ENCODE data around the gene TNFRSF12A. TPM values are rescaled to one million over a fixed set of nuclear protein-coding genes. Genes with fewer than 3 reads are reported as not detected.

The TNFRSF12A gene
- total RNA-seq, 1 experiment from 2014 or later, result 147 TPM

DNA sequence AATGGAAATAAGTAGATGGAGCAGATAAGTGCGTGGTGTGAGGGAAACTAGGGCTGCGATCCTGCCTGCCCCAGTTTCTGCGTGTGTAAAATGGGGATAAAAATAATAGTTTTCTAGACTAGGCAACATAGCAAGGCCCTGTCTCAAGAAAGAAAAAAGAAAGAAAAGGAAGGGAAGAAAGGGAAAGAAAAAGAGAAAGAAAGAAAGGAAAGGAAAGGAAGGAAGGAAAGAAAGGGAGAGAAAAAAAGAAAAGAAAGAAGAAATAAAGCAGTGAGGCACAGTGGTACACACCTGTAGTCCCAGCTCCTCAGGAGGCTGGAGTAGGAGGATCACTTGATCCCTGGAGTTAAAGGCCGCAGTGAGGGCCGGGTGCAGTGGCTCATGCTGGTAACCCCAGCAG is 37.8 kb upstream of the TNFRSF12A start:
- no peak overlapping the region for H2BK120ac ChIP-seq (ENCODE audit: low read depth, low read length, poor library complexity, severe bottlenecking)
- Mint-ChIP-seq H3K9me3 (no peaks in the 10 kb centered on the region), H3K36me3 (ENCODE audit: insufficient read depth in 1 of 3, low read depth in 3 of 3) (peaks cover 5 to 10% (median 7%) of the 10 kb centered on the region in 3 experiments; a peak in 6 of 7 replicates), H3K27me3 (ENCODE audit: low read depth) (peaks cover 6% of the 10 kb centered on the region), H3K4me1 (peaks cover 26 to 31% of the 10 kb centered on the region in 2 experiments), H3K4me3 (peak overlapping the region; percentile 87 to 90; a peak in 3 of 5 replicates), H3K27ac (peak overlapping the region in 2 of 3 experiments; percentile 90 to 99; a peak in 5 of 7 replicates)
- no peak overlapping the region for H4K8ac ChIP-seq (replicated peaks; ENCODE audit: insufficient read length, low read depth, low read length)
- no peak overlapping the region for H2BK15ac ChIP-seq (ENCODE audit: low read depth, low read length)
- no CpG with 5 or more reads among the region's 5 CpGs for WGBS (ENCODE audit: extremely low coverage, insufficient read length, low lambda C conversion rate)
- no peaks in the 10 kb centered on the region; the same call in 1 of the 2 replicates for H3K79me2 ChIP-seq (ENCODE audit: insufficient read depth, low read length)
- H3K79me1 ChIP-seq (ENCODE audit: insufficient read depth, low read depth, low read length, poor library complexity, severe bottlenecking), result no peaks in the 10 kb centered on the region
- H2AK5ac ChIP-seq (ENCODE audit: insufficient read length, low read length), result no peak overlapping the region
- peaks cover 9% of the 10 kb centered on the region for H3K23me2 ChIP-seq (ENCODE audit: insufficient read length, low read depth, low read length, poor library complexity, severe bottlenecking)
- no peaks in the 10 kb centered on the region for H4K20me1 ChIP-seq (ENCODE audit: control insufficient read depth, insufficient read depth, insufficient read length)
- no peak overlapping the region for H3K4me2 ChIP-seq (ENCODE audit: insufficient read depth, insufficient read length, low read length)
- no peak overlapping the region for H3T11ph ChIP-seq (ENCODE audit: low read length)
- H3K27ac ChIP-seq (ENCODE audit: insufficient read length, low read depth, low read length), result no peak overlapping the region
- H4K91ac ChIP-seq (ENCODE audit: insufficient read length, low read depth, low read length), result no peak overlapping the region
- no peak for DNase-seq
- H3K9ac ChIP-seq (ENCODE audit: extremely low read depth, insufficient read length, low read length), result no peak overlapping the region
- no peak overlapping the region for H3K14ac ChIP-seq (ENCODE audit: insufficient read depth, low read length)
- H3K56ac ChIP-seq (ENCODE audit: insufficient read length, low read depth, low read length), result no peak overlapping the region
- H3K4me1 ChIP-seq (ENCODE audit: insufficient read depth, low read length), result no peaks in the 10 kb centered on the region
- no peak overlapping the region for H2BK12ac ChIP-seq (ENCODE audit: insufficient read length, low read depth, low read length)
- no peak overlapping the region for H4K5ac ChIP-seq (ENCODE audit: insufficient read length, low read depth, low read length)
- TF ChIP-seq, protein P1, sequence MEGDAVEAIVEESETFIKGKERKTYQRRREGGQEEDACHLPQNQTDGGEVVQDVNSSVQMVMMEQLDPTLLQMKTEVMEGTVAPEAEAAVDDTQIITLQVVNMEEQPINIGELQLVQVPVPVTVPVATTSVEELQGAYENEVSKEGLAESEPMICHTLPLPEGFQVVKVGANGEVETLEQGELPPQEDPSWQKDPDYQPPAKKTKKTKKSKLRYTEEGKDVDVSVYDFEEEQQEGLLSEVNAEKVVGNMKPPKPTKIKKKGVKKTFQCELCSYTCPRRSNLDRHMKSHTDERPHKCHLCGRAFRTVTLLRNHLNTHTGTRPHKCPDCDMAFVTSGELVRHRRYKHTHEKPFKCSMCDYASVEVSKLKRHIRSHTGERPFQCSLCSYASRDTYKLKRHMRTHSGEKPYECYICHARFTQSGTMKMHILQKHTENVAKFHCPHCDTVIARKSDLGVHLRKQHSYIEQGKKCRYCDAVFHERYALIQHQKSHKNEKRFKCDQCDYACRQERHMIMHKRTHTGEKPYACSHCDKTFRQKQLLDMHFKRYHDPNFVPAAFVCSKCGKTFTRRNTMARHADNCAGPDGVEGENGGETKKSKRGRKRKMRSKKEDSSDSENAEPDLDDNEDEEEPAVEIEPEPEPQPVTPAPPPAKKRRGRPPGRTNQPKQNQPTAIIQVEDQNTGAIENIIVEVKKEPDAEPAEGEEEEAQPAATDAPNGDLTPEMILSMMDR (conservative IDR thresholded peaks at IDR 0.05), result no peak
- no peak overlapping the region for H2BK20ac ChIP-seq (ENCODE audit: low read depth, low read length, poor library complexity, severe bottlenecking)
- no peak overlapping the region for H3K23ac ChIP-seq (ENCODE audit: insufficient read length, low read depth, low read length)
- H3K4ac ChIP-seq (ENCODE audit: low read depth, low read length), result no peak overlapping the region
- no peak overlapping the region for H3K18ac ChIP-seq (ENCODE audit: insufficient read length, low read depth, low read length)
- H2BK5ac ChIP-seq (ENCODE audit: insufficient read length, low read length), result no peak overlapping the region
- H2AFZ ChIP-seq (ENCODE audit: low read length), result no peak overlapping the region
- H3K9me3 ChIP-seq (ENCODE audit: control insufficient read depth, low read depth, low read length), result no peaks in the 10 kb centered on the region
- H3K27me3 ChIP-seq (ENCODE audit: insufficient read depth, low read length), result no peaks in the 10 kb centered on the region

All from H9 (cell line).